Neural progenitor cell (in vitro differentiated cells): ENCODE results near the gene GINS2.

Source experiments
- EZH2 ChIP-seq: fragments of 200-600 bp; sonication (generic); IDR thresholded peaks from 2 replicates; pipeline ENCODE4 v1.6.1; 2017; ENCODE audit warnings: antibody characterized with exemption, mild to moderate bottlenecking, moderate library complexity
- TF ChIP-seq, protein P1 (sequence below): fragments of 200-600 bp; sonication (generic); IDR thresholded peaks from 2 replicates; pipeline ENCODE4 v1.5.1; 2017; ENCODE audit warnings: antibody characterized with exemption, mild to moderate bottlenecking

DNA sequence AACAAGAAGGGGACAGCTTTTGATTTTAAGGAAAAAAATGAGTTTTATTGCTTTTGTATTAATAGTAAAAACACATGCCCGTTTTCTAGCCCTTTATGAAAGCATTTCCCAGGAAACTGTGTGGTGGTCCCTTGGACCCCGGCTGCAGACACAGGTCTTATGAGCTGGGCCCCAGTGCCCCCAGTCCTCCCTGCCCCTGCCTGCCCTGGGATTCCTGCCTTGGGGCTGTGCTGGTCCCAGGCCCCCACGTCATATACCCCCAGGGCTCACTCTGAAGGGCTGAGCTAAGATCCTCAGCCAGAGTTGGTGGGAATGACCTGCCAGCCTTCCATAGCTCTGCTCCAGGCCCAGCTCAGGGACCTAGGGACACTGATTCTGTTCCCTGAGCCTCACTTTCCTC, 30.8 kb downstream of the GINS2 start:
- TF ChIP-seq EZH2, result no peak
- TF ChIP-seq, protein P1, sequence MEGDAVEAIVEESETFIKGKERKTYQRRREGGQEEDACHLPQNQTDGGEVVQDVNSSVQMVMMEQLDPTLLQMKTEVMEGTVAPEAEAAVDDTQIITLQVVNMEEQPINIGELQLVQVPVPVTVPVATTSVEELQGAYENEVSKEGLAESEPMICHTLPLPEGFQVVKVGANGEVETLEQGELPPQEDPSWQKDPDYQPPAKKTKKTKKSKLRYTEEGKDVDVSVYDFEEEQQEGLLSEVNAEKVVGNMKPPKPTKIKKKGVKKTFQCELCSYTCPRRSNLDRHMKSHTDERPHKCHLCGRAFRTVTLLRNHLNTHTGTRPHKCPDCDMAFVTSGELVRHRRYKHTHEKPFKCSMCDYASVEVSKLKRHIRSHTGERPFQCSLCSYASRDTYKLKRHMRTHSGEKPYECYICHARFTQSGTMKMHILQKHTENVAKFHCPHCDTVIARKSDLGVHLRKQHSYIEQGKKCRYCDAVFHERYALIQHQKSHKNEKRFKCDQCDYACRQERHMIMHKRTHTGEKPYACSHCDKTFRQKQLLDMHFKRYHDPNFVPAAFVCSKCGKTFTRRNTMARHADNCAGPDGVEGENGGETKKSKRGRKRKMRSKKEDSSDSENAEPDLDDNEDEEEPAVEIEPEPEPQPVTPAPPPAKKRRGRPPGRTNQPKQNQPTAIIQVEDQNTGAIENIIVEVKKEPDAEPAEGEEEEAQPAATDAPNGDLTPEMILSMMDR, result no peak
